HepG2 (cell line): ENCODE data around the gene SEC61G. TPM values are rescaled to one million over a fixed set of nuclear protein-coding genes. Genes with fewer than 3 reads are reported as not detected.
A peak's percentile ranks its signal among the peaks of the same experiment; 100 is the strongest.

Source experiments
- CREBL2 ChIP-seq: sonication (generic); formaldehyde crosslinking; IDR thresholded peaks from 2 replicates; pipeline ENCODE4 v1.8.1; 2023; ENCODE audit warnings: missing genetic modification reagents, mild to moderate bottlenecking, borderline replicate concordance
- E2F5 ChIP-seq: sonication (generic); formaldehyde crosslinking; conservative IDR thresholded peaks from 2 replicates; pipeline ENCODE4 v1.4.0; 2020; ENCODE audit warnings: missing genetic modification reagents
- FOSL2 ChIP-seq: sonication (generic); formaldehyde crosslinking; IDR thresholded peaks from 2 replicates; pipeline ENCODE4 v1.4.0; 2020; ENCODE audit warnings: missing genetic modification reagents
- HOXA3 ChIP-seq: sonication (generic); formaldehyde crosslinking; IDR thresholded peaks from 2 replicates; pipeline ENCODE4 v1.5.0; 2020; ENCODE audit warnings: missing genetic modification reagents
- MLXIP ChIP-seq: sonication (generic); formaldehyde crosslinking; IDR thresholded peaks from 2 replicates; pipeline ENCODE4 v1.9.0; 2021; ENCODE audit warnings: missing genetic modification reagents, borderline replicate concordance
- MYNN ChIP-seq: sonication (generic); formaldehyde crosslinking; IDR thresholded peaks from 2 replicates; pipeline ENCODE4 v1.4.0; 2020; ENCODE audit warnings: mild to moderate bottlenecking, low read depth, missing genetic modification reagents
- MYPOP ChIP-seq: sonication (generic); formaldehyde crosslinking; IDR thresholded peaks from 2 replicates; pipeline ENCODE4 v1.8.1; 2023; ENCODE audit warnings: mild to moderate bottlenecking, moderate library complexity, missing genetic modification reagents
- NBN ChIP-seq: fragments of 450-650 bp; conservative IDR thresholded peaks from 2 replicates; pipeline ENCODE4 v1.6.1; 2017
- NFKB2 ChIP-seq: sonication (generic); formaldehyde crosslinking; IDR thresholded peaks from 2 replicates; pipeline ENCODE4 v1.4.0; 2020; ENCODE audit warnings: missing genetic modification reagents, borderline replicate concordance
- RFX5 ChIP-seq: IDR thresholded peaks from 2 replicates; pipeline ENCODE4 v1.6.1; 2011; ENCODE audit warnings: low read depth, low read length, improper control_type of control experiment
- TARDBP ChIP-seq: sonication (generic); formaldehyde crosslinking; IDR thresholded peaks from 2 replicates; pipeline ENCODE4 v1.8.0; 2022; ENCODE audit warnings: mild to moderate bottlenecking, missing genetic modification reagents
- TERF1 ChIP-seq: sonication (generic); formaldehyde crosslinking; IDR thresholded peaks from 2 replicates; pipeline ENCODE4 v1.8.0; 2022; ENCODE audit warnings: mild to moderate bottlenecking, missing genetic modification reagents, moderate library complexity
- THAP9 ChIP-seq: sonication (generic); formaldehyde crosslinking; IDR thresholded peaks from 2 replicates; pipeline ENCODE4; 2020; ENCODE audit warnings: missing genetic modification reagents, mild to moderate bottlenecking, borderline replicate concordance
- U2AF2 ChIP-seq: fragments of 200-400 bp; formaldehyde crosslinking; IDR thresholded peaks from 2 replicates; pipeline ENCODE4 v1.6.1; 2017; ENCODE audit warnings: low read depth, mild to moderate bottlenecking, low read length
- ZBTB7A ChIP-seq: sonication (generic); formaldehyde crosslinking; IDR thresholded peaks from 2 replicates; pipeline ENCODE4 v1.8.0; 2022; ENCODE audit warnings: mild to moderate bottlenecking, missing genetic modification reagents
- ZNF678 ChIP-seq: sonication (generic); formaldehyde crosslinking; IDR thresholded peaks from 2 replicates; pipeline ENCODE4 v1.4.0; 2020; ENCODE audit warnings: mild to moderate bottlenecking, missing genetic modification reagents
- ZNF788 ChIP-seq: sonication (generic); formaldehyde crosslinking; IDR thresholded peaks from 2 replicates; pipeline ENCODE4 v1.5.0; 2020; ENCODE audit warnings: mild to moderate bottlenecking, missing genetic modification reagents, borderline replicate concordance
- ZNF878 ChIP-seq: sonication (generic); formaldehyde crosslinking; IDR thresholded peaks from 2 replicates; pipeline ENCODE4 v1.8.1; 2023; ENCODE audit warnings: mild to moderate bottlenecking, missing genetic modification reagents, moderate library complexity
- ZSCAN20 ChIP-seq: sonication (generic); formaldehyde crosslinking; IDR thresholded peaks from 2 replicates; pipeline ENCODE4 v1.4.0; 2020; ENCODE audit warnings: missing genetic modification reagents, mild to moderate bottlenecking, borderline replicate concordance
- polyA plus RNA-seq, 8 experiments: library from polyadenylated mRNA; depleted of rRNA in 3 of 8; stranded (reverse) in 7 of 8; unstranded in 1 of 8; fragments of >200 nt; fragmentation: Illumina TruSeq in 4 of 8; extraction: Trizol in 4 of 8; gene quantifications; 2 replicates each; pipeline versions ENCODE4 v1.2.1 to v1.2.3, GENCODE V29; 2011 to 2016; ENCODE audit warnings: low read depth in 4 of 8, missing spikeins in 1 of 8, mixed read lengths in 1 of 8; ENCODE audit not compliant: insufficient read depth in 1 of 8
- total RNA-seq, 5 experiments: library from RNA; depleted of rRNA; stranded (reverse); fragments of >200 nt; fragmentation: Illumina TruSeq; extraction: Trizol; gene quantifications; 2 replicates each; pipeline ENCODE4 v1.2.3, GENCODE V29; 2016; ENCODE audit warnings: low read depth in 1 of 5

SEC61G gene
- total and polyA plus RNA-seq, 2 of the 13 experiments (the other 11 are each of a cell fraction or from before 2014, with no cell fraction given) = 126 to 328 TPM

GRCh38 chr7:54773472-54774399 lies 14.7 kb upstream of the SEC61G start (continued):
- TF ChIP-seq ZNF678 (CRISPR knock-in tag) = no peak
- no peak for TF ChIP-seq MYPOP (CRISPR knock-in tag)
- no peak for TF ChIP-seq TERF1 (CRISPR knock-in tag)
- TF ChIP-seq MYNN (CRISPR knock-in tag) = no peak
- TF ChIP-seq FOSL2 (CRISPR knock-in tag) = 0 out of 2 replicates have a peak, but pooled peaks have one; percentile 15
- peak; percentile 82 for TF ChIP-seq E2F5 (CRISPR knock-in tag)
- no peak for TF ChIP-seq NFKB2 (CRISPR knock-in tag)
- TF ChIP-seq HOXA3 (CRISPR knock-in tag) = 0 out of 2 replicates have a peak, but pooled peaks have one; percentile 18
- TF ChIP-seq THAP9 = no peak
- TF ChIP-seq NBN = no peak
- TF ChIP-seq ZSCAN20 (CRISPR knock-in tag) = no peak
- no peak for TF ChIP-seq ZBTB7A (CRISPR knock-in tag)
- no peak for TF ChIP-seq ZNF878 (CRISPR knock-in tag)
- no peak for TF ChIP-seq MLXIP (CRISPR knock-in tag)
- TF ChIP-seq RFX5 = no peak
- TF ChIP-seq ZNF788 (CRISPR knock-in tag) = peak; percentile 46; the same call in 1 of the 2 replicates
- TF ChIP-seq TARDBP (CRISPR knock-in tag) = 0 out of 2 replicates have a peak, but pooled peaks have one; percentile 44
- TF ChIP-seq U2AF2 = no peak
- no peak for TF ChIP-seq CREBL2 (CRISPR knock-in tag)
